ENCODE data around the gene LTC4S.

The LTC4S gene

GRCh38 chr5:179812135-179812825 is 18.5 kb downstream of the LTC4S start:
- DNase-seq, result no peak

GRCh38 chr5:179812997-179813607 is 19.3 kb downstream of the LTC4S start:
- no peak for DNase-seq

GRCh38 chr5:179814090-179814489 is 20.3 kb downstream of the LTC4S start:
- no peak for DNase-seq

- no peak for DNase-seq
These were observed 21.9 kb downstream of the LTC4S start for GRCh38 chr5:179815491-179816249.

- no peak for DNase-seq
These were observed 22.6 kb downstream of the LTC4S start for GRCh38 chr5:179816401-179816795.

GRCh38 chr5:179816796-179817469 is 23.1 kb downstream of the LTC4S start:
- no peak for DNase-seq

- no peak for DNase-seq
These were observed 23.7 kb downstream of the LTC4S start for GRCh38 chr5:179817470-179817840.

- DNase-seq, result peak; percentile 35
These were observed 24.3 kb downstream of the LTC4S start for GRCh38 chr5:179817890-179818745.

- DNase-seq, result peak; percentile 96
These were observed 25.0 kb downstream of the LTC4S start for GRCh38 chr5:179818746-179819295.

- peak; percentile 67 for DNase-seq
These were observed 25.7 kb downstream of the LTC4S start for GRCh38 chr5:179819296-179820126.

- no peak for DNase-seq
These were observed 26.3 kb downstream of the LTC4S start for GRCh38 chr5:179820127-179820482.

- DNase-seq, result peak; percentile 91
These were observed 26.9 kb downstream of the LTC4S start, which contains the start of gene SQSTM1 for GRCh38 chr5:179820483-179821297. Gene SQSTM1 (plus strand): TSS chr5:179820905. CDS start chr5:179820937, 32 bp downstream.

GRCh38 chr5:179821298-179822058 is 27.7 kb downstream of the LTC4S start:
- peak; percentile 96 for DNase-seq

GRCh38 chr5:179822059-179822432 is 28.3 kb downstream of the LTC4S start:
- DNase-seq, result no peak

GRCh38 chr5:179822444-179822990 is 28.7 kb downstream of the LTC4S start:
- DNase-seq, result no peak

GRCh38 chr5:179823937-179824744 is 30.4 kb downstream of the LTC4S start:
- no peak for DNase-seq

GRCh38 chr5:179824745-179825112 is 30.9 kb downstream of the LTC4S start:
- no peak for DNase-seq

GRCh38 chr5:179825655-179826182 is 31.9 kb downstream of the LTC4S start:
- peak; percentile 72 for DNase-seq

All from 8988T (cell line).